ENCODE measurements around the gene TSEN34.
"Not testable (repeated sequence)": the region's sequence is repeated elsewhere in the genome, so short reads cannot be mapped to it uniquely, and the experiment has no call there.

- TF ChIP-seq CTCF, POLR2A (IDR thresholded peaks at IDR 0.05): not testable (repeated sequence)
These were observed 33.5 kb downstream of the TSEN34 start for GRCh38 chr19:54224619-54225018.

Measured in adrenal gland (tissue), 5 donors.